SIG-M5 treated with dmso at 0.1 percent for 504 hours (cell line): ENCODE data around the gene CHD2.

Experiments used
- DNase-seq: peaks from one replicate; lab custom pipeline; 2025; ENCODE audit not compliant: unreplicated experiment; lab: John Stamatoyannopoulos, UW

CHD2 gene

GRCh38 chr15:93065641-93066045, 165.5 kb downstream of the CHD2 start:
- DNase-seq = no peak

GRCh38 chr15:93066224-93066681, 166.1 kb downstream of the CHD2 start:
- DNase-seq = no peak

GRCh38 chr15:93066834-93067648, 166.9 kb downstream of the CHD2 start:
- no peak for DNase-seq

GRCh38 chr15:93067649-93068085, 167.5 kb downstream of the CHD2 start:
- no peak for DNase-seq

- no peak for DNase-seq
These were observed 168.6 kb downstream of the CHD2 start for GRCh38 chr15:93068581-93069199.

GRCh38 chr15:93070132-93070531, 170.0 kb downstream of the CHD2 start:
- DNase-seq = no peak

GRCh38 chr15:93070551-93071296, 170.6 kb downstream of the CHD2 start:
- DNase-seq = no peak

- DNase-seq = no peak
These were observed 171.4 kb downstream of the CHD2 start for GRCh38 chr15:93071469-93071936.

- no peak for DNase-seq
These were observed 171.9 kb downstream of the CHD2 start for GRCh38 chr15:93072011-93072410.

GRCh38 chr15:93072411-93073394, 172.6 kb downstream of the CHD2 start:
- no peak for DNase-seq

- DNase-seq = no peak
These were observed 173.4 kb downstream of the CHD2 start for GRCh38 chr15:93073465-93073952.

GRCh38 chr15:93074599-93074998, 174.5 kb downstream of the CHD2 start:
- DNase-seq = no peak

- no peak for DNase-seq
These were observed 176.1 kb downstream of the CHD2 start for GRCh38 chr15:93076217-93076616.

GRCh38 chr15:93076875-93077274, 176.8 kb downstream of the CHD2 start:
- no peak for DNase-seq
